AG08396 (cell line): ENCODE results near the gene MLPH.
"Not testable (repeated sequence)": the region's sequence is repeated elsewhere in the genome, so short reads cannot be mapped to it uniquely, and the experiment has no call there.

ENCODE experiments used
- DNase-seq: peaks from one replicate; pipeline ENCODE4 v3.0.0; 2012; ENCODE audit warnings: low spot score, mixed read lengths

MLPH gene

GRCh38 chr2:237457388-237457941 is 29.6 kb upstream of the MLPH start:
- DNase-seq, result no peak

- DNase-seq, result no peak
These were observed 28.5 kb upstream of the MLPH start for GRCh38 chr2:237458519-237458918.

- no peak for DNase-seq
These were observed 27.8 kb upstream of the MLPH start for GRCh38 chr2:237459226-237459625.

DNA sequence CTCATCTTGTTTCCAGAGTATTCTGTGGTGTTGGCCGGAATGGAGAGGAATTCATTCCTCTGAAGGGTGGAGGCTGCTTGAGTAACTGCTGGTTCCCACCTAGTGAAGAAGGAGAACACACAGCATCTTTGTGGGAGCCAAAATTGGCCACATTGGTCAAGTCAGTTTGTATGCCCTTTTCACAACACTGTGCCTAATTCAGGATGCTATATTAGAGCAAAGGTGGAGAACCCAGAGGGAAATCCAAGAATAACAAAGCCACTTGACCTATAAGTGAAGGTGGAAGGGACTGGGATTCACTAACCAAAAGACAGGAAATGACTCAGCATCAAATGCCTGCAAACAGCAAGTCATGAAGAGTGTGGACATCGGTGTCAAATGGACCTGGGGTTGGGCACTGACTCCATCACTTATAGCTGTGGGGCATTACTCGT is 27.3 kb upstream of the MLPH start:
- DNase-seq, result peak; percentile 71

DNA sequence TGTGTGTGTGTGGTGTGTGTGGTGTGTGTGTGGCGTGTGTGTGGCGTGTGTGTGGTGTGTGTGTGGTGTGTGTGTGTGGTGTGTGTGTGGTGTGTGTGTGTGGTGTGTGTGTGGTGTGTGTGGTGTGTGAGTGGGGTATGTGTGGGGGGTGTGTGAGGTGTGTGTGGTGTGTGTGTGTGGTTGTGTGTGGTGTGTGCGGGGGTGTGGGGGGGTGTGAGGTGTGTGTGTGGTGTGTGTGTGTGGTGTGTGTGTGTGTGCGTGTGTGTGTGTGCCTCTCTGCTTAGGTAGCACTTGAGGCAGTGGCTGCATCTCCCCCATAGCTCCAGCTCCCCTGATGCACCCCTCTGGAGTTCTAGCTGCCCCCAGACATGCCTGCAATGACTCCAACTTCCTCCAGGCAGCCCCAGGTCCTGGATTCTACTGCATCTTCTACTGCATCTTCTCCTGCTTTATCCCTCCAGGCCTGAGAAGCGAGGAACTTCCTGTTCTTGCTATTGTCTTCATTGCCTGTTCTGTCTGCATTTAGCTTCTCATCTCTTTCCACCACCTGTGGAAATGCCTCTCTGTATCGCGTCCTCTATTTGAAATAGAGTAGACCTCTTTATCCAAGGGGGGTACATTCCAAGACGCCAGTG is 22.2 kb upstream of the MLPH start:
- DNase-seq, result no peak

- peak; percentile 69 for DNase-seq
These were observed 21.4 kb upstream of the MLPH start for GRCh38 chr2:237465515-237466148.

DNA sequence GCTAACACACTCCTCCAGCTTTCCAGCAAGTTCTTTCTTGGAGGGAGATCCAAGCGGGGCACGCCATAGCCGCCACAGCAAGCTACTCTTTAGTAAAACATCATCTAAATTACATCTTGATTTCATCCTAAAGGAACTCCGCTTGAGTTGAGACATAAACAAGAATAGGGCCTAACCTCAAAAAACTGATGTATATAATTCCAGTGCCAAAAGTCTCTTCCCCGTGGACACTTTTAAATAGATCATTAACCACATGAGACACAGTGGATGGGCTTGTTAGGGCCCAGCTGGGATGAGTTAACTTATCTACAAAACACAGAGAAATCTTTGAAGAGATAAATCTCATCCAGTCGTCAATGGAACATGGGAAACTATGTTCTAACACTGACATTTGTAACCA is 20.8 kb upstream of the MLPH start:
- no peak for DNase-seq

DNA sequence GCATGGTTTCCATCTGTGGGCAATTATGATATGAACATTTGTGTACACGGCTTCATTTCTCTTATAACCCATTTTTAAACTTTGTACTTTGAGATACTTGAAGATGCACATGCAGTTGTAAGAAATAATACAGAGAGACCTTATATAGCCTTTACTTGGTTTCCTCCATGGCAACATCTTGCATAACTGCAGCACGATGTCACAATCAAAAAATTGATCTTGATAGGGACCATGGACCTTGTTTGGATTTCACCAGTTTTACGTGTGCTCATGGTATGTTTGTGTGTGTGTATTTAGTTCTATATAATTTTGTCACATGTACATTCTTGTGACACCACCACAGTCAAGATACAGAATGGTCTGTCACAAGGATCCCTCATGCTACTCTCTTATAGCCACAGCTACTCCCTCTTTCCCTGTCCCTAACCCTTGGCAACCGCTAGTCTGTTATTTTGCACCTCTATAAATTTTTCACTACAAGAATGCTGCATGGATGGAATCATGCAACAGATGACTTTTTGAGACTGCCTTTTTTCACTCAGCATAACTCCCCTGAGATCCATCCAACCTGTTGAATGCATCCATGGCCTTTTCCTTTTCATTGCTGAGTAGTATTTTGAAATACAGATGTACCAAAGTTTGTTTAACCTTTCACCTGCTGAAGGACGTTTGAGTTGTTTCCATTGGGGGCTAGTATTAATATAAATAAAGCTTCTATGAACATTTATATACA is 19.4 kb upstream of the MLPH start:
- no peak for DNase-seq

DNA sequence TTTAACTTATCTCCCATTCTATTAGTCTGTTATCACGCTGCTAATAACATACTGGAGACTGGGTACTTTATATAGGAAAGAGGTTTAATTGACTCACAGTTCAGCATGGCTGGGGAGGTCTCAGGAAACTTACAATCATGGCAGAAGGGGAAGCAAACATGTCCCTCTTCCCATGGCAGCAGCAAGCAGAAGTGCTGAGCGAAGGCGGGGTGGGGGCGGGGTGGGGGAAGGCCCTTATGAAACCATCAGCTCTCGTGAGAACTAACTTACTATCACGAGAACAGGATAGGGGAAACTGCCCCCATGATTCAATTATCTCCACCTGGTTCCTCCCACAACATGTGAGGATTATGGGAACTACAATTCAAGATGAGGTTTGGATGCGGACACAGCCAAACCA is 17.6 kb upstream of the MLPH start:
- DNase-seq, result not testable (repeated sequence)

DNA sequence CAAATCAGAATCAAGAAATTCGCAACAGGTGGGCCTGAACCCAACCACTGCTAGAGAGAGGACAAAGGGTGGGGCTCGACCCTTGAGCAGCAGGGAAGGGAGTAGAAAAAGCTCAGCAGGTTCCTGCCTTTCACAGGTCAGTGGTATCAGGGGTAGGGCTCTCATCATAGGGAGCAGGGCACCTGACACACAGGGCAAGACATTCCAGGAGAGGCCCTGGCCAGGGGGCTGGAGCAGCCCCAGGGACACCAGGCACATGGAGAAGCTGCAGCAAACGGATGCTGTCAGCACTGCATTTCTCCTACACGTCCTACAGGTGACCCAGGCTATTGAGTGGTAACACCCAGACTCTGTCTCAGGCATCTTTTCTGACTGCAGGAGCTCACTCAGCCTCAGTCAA is 17.2 kb upstream of the MLPH start:
- DNase-seq, result no peak

DNA sequence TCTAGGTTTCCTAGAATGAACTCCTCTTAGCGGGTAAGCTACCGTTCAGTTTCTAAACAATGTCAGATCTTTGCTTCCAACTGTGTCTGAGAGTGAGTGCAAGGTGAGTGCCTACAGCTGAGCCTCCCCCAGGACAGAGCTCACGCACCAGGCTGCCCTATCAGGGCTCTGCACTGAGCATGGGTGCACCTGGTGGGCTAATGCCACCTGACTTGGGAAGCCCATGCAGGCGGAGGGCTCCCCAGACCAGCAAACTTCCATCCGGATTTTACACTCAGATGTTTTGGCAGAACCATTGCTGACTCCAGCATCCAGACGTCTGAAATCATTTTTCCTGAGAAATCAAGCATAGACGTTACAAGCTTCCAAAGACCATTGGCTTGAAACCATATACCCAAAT is 16.1 kb upstream of the MLPH start:
- no peak for DNase-seq

- peak; percentile 74 for DNase-seq
These were observed 15.4 kb upstream of the MLPH start for GRCh38 chr2:237471438-237472186.

- no peak for DNase-seq
These were observed 14.8 kb upstream of the MLPH start for GRCh38 chr2:237472187-237472712.

DNA sequence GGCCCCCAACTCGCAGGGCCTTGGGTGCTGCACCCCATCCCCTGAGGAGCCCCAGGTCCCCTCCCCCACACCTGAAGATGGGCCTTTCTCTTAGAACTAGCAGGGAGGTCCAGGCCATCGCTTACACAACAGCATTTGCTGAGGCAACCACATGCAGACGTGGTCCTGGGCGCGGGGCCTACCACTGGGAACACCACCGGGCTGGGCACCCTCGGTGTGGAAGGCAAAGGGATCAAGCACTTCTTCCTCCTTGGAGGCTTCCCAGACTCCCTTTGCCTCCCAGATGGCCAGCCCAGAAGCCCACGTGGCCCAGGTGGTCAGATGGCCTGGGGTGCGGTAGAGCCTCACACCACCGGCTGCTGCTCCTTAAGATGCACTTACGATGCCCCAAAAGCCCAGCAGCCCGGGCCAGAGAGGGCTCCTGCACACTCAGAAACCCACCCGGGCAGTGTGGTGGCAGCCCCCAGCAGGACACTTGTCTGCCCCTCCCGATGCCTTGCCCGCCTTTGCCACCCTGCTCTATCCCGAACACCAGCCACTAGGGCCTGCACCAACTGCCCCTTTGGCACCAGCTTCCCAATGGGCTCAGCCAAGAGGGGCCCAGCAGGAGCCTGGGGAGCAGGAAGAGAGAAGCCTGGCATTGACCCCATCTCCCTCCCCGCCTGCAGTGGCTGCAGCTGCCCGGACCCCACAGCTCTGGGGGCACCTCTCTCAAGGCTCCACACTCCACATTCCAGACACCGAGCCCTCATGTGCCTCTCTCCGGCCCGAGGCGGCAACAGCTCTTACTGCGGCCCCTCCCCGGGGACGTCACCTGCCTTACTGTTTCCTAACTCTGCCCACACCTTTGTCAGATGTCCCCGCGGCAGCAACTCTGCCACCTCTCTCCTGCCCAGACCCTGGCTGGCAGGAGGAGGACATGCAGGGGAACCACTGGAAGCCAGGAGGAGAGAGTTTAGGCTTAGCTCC is 13.9 kb upstream of the MLPH start:
- no peak for DNase-seq

DNA sequence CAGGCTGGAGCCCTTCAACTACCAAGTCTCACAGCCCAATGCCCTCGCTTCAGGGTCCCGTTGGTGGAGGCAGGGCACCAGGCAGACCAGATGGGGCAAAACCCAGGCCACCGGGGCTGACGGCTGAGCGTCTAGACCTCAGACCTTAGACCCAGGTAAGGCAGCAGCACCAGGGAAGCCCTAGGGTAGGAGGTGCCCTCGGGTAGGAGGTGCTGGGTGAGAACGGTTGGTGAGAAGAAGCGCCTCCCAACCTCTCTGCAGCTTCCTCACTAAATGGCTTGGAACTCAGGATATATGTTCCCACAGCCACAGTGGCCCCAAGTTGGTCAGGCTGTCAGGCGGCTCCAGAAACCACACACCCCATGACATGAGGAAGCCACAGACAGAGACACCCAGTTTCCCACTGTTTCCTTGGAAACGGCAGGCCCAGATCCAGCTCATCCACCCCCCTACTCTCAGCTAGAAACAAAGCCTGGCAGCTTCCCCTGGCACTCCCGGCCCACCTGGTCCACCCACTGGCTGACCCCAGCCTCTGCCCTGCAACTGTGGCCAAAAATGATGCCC is 13.1 kb upstream of the MLPH start:
- no peak for DNase-seq

DNA sequence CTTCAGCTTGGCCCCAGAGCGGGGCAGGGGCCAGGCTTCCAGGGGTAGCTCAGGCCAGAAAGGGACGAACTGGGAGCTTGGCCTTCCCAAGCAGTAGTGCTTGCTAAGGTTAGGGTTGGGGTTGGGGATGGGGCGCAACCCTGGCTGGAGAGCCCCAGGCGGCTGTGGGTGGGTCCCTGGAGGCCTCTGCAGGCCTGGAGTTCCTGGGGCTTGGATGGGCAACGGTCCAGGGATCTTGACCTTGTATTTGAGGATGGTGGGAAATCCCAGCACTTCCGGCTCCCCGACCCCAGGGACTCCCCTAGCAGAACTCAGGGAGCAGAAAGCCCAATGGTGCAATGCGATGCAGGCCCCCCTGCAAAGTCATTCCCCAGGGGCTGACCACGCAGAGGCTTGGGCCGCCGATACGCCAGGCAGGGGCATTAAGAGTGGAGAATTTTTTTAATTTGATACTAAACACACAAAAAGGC is 12.6 kb upstream of the MLPH start:
- DNase-seq, result no peak

DNA sequence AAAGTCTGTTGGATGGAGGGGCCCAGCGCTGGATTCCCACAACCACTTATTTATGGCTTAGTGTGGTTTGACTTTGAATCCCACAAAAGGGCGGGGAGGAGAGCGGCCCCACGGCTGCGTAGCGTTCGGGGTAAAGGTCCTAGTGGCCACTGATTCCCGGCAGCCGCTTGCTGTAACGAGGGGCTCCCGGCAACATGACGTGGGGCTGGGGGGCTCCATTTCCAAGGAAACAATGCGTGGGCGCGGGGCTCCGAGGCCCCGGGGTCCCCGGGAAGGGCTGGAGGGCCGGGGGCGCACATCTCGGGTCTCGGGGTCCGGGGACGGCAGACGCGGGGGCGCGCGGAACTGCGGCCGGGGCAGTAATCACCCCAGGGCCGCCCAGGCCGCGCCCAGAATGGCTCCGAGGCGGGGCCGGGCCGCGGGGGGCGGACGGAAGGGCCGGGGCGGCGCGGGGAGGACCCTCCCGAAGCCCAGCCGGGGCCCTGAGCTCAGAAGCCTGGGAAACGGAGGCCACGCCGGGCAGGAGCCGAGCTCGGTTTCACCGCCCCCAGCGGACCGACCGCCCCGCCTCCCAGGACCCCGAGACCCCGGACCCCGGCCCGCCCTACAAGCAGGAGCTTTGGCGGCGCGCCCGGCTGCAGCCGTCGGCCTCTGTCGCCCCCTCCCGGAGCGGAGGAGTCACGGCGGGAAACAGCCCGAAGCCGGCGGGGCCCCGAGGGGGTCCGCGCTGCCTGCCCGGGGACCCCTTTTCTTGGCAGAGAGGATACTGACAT is 11.9 kb upstream of the MLPH start:
- peak; percentile 95 for DNase-seq

DNA sequence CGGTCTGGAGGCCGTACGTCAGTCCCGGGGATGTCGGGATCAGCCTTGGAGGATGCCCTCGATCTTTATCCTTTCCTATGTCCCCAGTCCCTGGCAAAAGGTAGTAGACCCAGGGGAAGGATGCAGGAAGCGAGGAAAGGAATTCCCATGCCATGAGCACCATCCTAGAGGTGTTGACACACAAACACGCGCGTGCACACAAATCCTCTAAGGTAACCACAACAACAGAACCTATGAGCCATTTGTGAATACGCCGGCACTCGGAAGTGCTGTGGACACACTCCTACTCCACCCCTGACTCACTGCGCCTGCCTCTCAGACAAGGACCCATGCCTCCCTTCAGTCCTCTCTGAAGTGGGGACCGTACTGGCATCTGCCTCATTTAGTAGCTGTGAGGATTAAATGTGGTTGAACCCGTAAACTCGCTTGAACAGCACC is 11.3 kb upstream of the MLPH start:
- peak; percentile 72 for DNase-seq

DNA sequence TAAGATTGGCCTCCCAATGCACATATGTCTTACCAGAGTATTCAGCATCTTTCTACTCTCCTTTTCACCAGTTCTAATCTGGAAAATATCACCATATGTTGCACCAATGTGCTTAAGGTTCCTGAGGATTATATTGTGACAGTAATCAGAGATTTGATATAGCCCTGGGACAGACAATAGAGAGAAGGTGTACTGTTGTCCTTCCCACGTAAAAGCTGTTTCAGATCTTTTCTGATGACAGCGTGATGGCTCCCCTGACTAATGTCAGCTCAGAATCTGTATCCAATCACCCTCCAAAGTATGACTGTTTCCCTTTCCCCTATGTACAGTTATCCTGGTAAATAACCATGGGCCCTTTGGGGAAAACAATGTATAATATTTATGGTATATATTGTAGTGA is 9.0 kb upstream of the MLPH start:
- DNase-seq, result no peak

DNA sequence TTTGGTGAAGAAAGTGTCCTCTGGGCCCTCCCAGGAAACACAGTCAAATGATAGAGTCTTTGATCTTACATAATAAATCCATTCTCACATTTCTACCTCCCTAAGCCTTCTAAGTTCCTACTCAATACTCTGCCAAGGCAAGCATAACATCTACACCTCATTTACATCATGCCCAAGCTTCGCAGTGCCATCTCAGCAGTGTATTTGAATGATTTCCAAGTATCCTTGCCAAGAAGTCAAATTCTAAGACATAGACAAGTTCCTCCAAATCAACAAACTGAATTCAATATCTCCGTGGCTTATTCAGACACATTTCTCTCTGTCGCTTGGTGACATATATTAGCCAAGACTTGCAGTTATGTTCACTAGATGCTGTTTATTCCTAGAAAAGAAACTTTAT is 8.1 kb upstream of the MLPH start:
- DNase-seq, result no peak
